GM12878 (cell line): ENCODE results near the gene SC5D. TPM values are rescaled to one million over a fixed set of nuclear protein-coding genes. Genes with fewer than 3 reads are reported as not detected.

Experiments used
- ATAC-seq: fragments of 200-7000 bp; cut with Tn5 transposase; 3 replicates; pipeline ENCODE4 v1.9.1; 2020; ENCODE audit warnings: mild to moderate bottlenecking, moderate library complexity
- BruUV-seq: library from RNA; stranded (reverse); fragments of 400-500 nt; replicated peaks from 2 replicates; lab custom pipeline; 2021; lab: Mats Ljungman, UMichigan
- CTCF ChIA-PET: fragments of 300-600 bp; sonication (Branson Sonifier 250); formaldehyde crosslinking; extraction: SDS; loops from one replicate; lab custom pipeline; 2021; ENCODE audit warnings: inconsistent platforms; lab: Yijun Ruan, JAX
- POLR2A ChIA-PET: fragments of 350-600 bp; formaldehyde crosslinking; extraction: SDS; loops from one replicate; lab custom pipeline; 2021; ENCODE audit warnings: inconsistent platforms; lab: Charles Lee
- RAD21 ChIA-PET: fragments of 300-600 bp; sonication (Branson Sonifier 250); formaldehyde crosslinking; loops from one replicate; lab custom pipeline; 2023; ENCODE audit warnings: antibody characterized with exemption; ENCODE audit not compliant: unreplicated experiment; lab: Charles Lee
- SMC1A ChIA-PET: fragments of 300-600 bp; sonication (Branson Sonifier 250); formaldehyde crosslinking; loops from one replicate; lab custom pipeline; 2023; ENCODE audit not compliant: unreplicated experiment, uncharacterized antibody; lab: Charles Lee
- DNase-seq: peaks from one replicate; pipeline ENCODE4 v3.0.0-alpha.2; 2011; ENCODE audit warnings: low read depth, low spot score
- FAIRE-seq: peaks from 3 replicates; lab custom pipeline; 2011; peaks lifted over from hg19 to GRCh38; lab: Jason Lieb, UNC
- H2AFZ ChIP-seq: 2 replicates; pipeline ENCODE4 v1.6.0; 2011; ENCODE audit warnings: low read depth, low read length, control low read depth; ENCODE audit not compliant: control insufficient read depth
- H3K27ac ChIP-seq: 2 replicates; pipeline ENCODE4 v1.5.1; 2011; ENCODE audit warnings: control low read depth; ENCODE audit not compliant: control insufficient read depth, insufficient read depth
- H3K27me3 ChIP-seq, 2 experiments: replicated peaks in 1 of 2; 2 replicates each; pipeline versions ENCODE4 v1.6.0 to v1.6.1; 2011; ENCODE audit warnings: low read length in 1 of 2; ENCODE audit not compliant: control insufficient read depth in 2 of 2, insufficient read depth in 2 of 2
- H3K36me3 ChIP-seq, 2 experiments: 2 replicates each; pipeline ENCODE4 v1.5.1; 2011; ENCODE audit warnings: low read length in 1 of 2; ENCODE audit not compliant: control insufficient read depth in 2 of 2, insufficient read depth in 2 of 2
- H3K4me1 ChIP-seq: 2 replicates; pipeline ENCODE4 v1.6.1; 2011; ENCODE audit warnings: mild to moderate bottlenecking, low read length, moderate library complexity, mixed read lengths; ENCODE audit not compliant: control insufficient read depth, insufficient read depth
- H3K4me2 ChIP-seq: 2 replicates; pipeline ENCODE4 v1.6.0; 2011; ENCODE audit warnings: control low read depth; ENCODE audit not compliant: control insufficient read depth, insufficient read depth
- H3K4me3 ChIP-seq: fragments of 200-600 bp; sonication (generic); 2 replicates; pipeline ENCODE4 v1.5.1; 2016
- H3K79me2 ChIP-seq: 2 replicates; pipeline ENCODE4 v1.6.0; 2011; ENCODE audit warnings: low read length; ENCODE audit not compliant: control insufficient read depth, insufficient read depth
- H3K9ac ChIP-seq: 2 replicates; pipeline ENCODE4 v1.8.0; 2011; ENCODE audit warnings: low read length, control low read depth, mixed read lengths; ENCODE audit not compliant: control insufficient read depth, insufficient read depth
- H3K9me3 ChIP-seq: replicated peaks from 3 replicates; pipeline ENCODE4 v1.5.1; 2011; ENCODE audit warnings: mild to moderate bottlenecking, low read length; ENCODE audit not compliant: control insufficient read depth, insufficient read depth
- H4K20me1 ChIP-seq: 2 replicates; pipeline ENCODE4 v1.6.0; 2011; ENCODE audit not compliant: control insufficient read depth, insufficient read depth
- FOXM1 ChIP-seq: IDR thresholded peaks from 2 replicates; pipeline ENCODE4 v1.6.1; 2012; ENCODE audit warnings: low read depth, mild to moderate bottlenecking, inconsistent platforms, low read length, moderate library complexity
- KAT2A ChIP-seq: conservative IDR thresholded peaks from 2 replicates; pipeline ENCODE4 v1.6.1; 2011; ENCODE audit warnings: low read depth, low read length; ENCODE audit not compliant: control insufficient read depth
- MEF2A ChIP-seq: IDR thresholded peaks from 2 replicates; pipeline ENCODE4 v1.6.1; 2011; ENCODE audit warnings: low read depth, mild to moderate bottlenecking, low read length, moderate library complexity; ENCODE audit not compliant: insufficient read depth
- STAT3 ChIP-seq: IDR thresholded peaks from 2 replicates; pipeline ENCODE4 v1.6.1; 2011; ENCODE audit warnings: low read depth, low read length, improper control_type of control experiment
- TAF1 ChIP-seq: IDR thresholded peaks from 2 replicates; pipeline ENCODE4 v1.6.1; 2011; ENCODE audit warnings: mild to moderate bottlenecking, low read depth, low read length, borderline replicate concordance
- TARDBP ChIP-seq: IDR thresholded peaks from 2 replicates; pipeline ENCODE4 v1.6.1; 2016; ENCODE audit warnings: borderline replicate concordance
- WGBS: methylation state at CpG from one replicate; pipeline ENCODE4 v1.1.6; 2016; ENCODE audit warnings: low lambda C conversion rate; ENCODE audit not compliant: insufficient replicate concordance, insufficient coverage; ENCODE audit errors: missing lambda C conversion rate; 5-methylcytosine and 5-hydroxymethylcytosine counted together
- in situ Hi-C: fragments of 300-500 bp; cut with MboI; formaldehyde crosslinking; loops from 9 replicates; pipeline ENCODE4 v1.14.3; 2018; ENCODE audit warnings: mixed read lengths
- intact Hi-C: fragments of 100-400 bp; cut with micrococcal nuclease; formaldehyde crosslinking; loops from one replicate; pipeline ENCODE4 v1.14.2; 2022; ENCODE audit not compliant: unreplicated experiment
- polyA plus RNA-seq, 11 experiments: library from polyadenylated mRNA; depleted of rRNA in 4 of 11; unstranded in 6 of 11; stranded (reverse) in 5 of 11; fragments of >200 nt; fragmentation: Nextera tagmentation in 4 of 11; fragmentation: Illumina TruSeq in 1 of 11; extraction: Ambion mirVana in 4 of 11; extraction: Trizol in 1 of 11; gene quantifications; 1 replicate in 1 of 11; 2 replicates in 10 of 11; pipeline versions ENCODE4 v1.2.1 to v1.2.3, GENCODE V29; 2011 to 2016; ENCODE audit warnings: inconsistent platforms in 2 of 11, missing spikeins in 2 of 11, low read depth in 1 of 11
- total RNA-seq, 4 experiments: library from RNA; depleted of rRNA in 3 of 4; stranded (reverse); fragments of >200 nt in 3 of 4; fragmentation: Illumina TruSeq in 1 of 4; extraction: Trizol in 1 of 4; gene quantifications; 2 replicates each; pipeline versions ENCODE4 v1.2.1 to v1.2.3, GENCODE V29; 2013 to 2021

The SC5D gene
- total and polyA plus RNA-seq, 10 of the 15 experiments (the other 5 are each of a cell fraction or from before 2014, with no cell fraction given), result 23.7 to 134 (median 30.8) TPM

DNA sequence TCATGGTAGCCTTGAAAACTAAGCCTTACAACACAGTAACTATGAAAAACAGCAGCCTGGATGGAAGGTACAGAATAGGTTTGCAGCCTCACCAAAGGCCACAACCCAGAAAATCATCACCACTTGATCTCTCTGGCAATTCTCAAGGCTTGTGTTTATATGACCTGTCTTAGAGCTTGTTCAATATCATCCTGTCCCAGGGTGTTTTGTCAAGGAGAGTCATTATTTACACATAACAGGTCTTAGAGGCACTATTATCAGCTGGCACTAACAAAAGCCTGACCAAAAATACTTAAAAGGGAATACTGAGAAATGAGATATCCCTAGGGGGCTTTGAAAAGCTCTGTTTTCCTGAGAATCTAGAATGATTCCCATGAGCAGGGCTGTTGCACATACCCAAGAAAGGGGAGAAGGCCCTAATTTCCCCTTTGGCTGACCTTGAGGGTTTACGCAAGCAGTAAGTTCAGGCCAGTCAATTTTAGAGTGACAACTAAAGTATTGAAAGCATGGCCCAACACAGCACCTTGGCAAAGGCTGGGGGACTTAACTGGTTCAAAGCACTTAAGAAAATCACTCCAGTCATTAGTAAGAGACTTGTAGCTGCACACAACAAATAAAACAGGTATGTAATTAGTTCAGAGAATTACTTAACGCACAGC, 7.9 kb downstream of the SC5D start:
- Histone ChIP-seq H3K9me3 (peaks cover 13% of the 10 kb centered on the region), H4K20me1 (no peaks in the 10 kb centered on the region; the same call in 1 of the 2 replicates), H3K4me2 (no peak overlapping the region), H3K4me1 (peaks cover 19% of the 10 kb centered on the region), H3K36me3 (peaks cover 0 to 1% of the 10 kb centered on the region in 2 experiments; a peak in 1 of 4 replicates), H3K79me2 (peaks cover 49% of the 10 kb centered on the region), H3K9ac (no peak overlapping the region), H3K27me3 (no peaks in the 10 kb centered on the region), H2AFZ (no peak overlapping the region), H3K27ac (peak overlapping the region; percentile 32; the same call in 1 of the 2 replicates), H3K4me3 (no peak overlapping the region; the same call in 1 of the 2 replicates)
- intact Hi-C loops, result no loop called here
- 97% methylated on average over 2 of the region's 2 CpGs for WGBS
- TF ChIP-seq STAT3, result no peak
- no TSS peak for BruUV-seq
- CTCF ChIA-PET, result interaction anchor here (0.6 to 1.3 kb wide), 4 partner anchors 18 to 77 kb away, joined by 4 read pairs; no protein-coding TSS in a partner anchor
- SMC1A ChIA-PET, result interaction anchor here (0.6 to 1.8 kb wide), 9 partner anchors 9 to 292 kb away, joined by 3 to 10 read pairs (median 4); no protein-coding TSS in a partner anchor
- DNase-seq (no peak), ATAC-seq (peak; percentile 40), FAIRE-seq (no peak)
- RAD21 ChIA-PET, result interaction anchor here (1.1 to 1.5 kb wide), 2 partner anchors 9 to 50 kb away, joined by 3 read pairs; no protein-coding TSS in a partner anchor
- POLR2A ChIA-PET, result interaction anchor here (2.2 kb wide), 1 partner anchor 8 kb away, joined by 14 read pairs; the partner anchor contains the start of gene SC5D
- in situ Hi-C loops, result no loop called here

DNA sequence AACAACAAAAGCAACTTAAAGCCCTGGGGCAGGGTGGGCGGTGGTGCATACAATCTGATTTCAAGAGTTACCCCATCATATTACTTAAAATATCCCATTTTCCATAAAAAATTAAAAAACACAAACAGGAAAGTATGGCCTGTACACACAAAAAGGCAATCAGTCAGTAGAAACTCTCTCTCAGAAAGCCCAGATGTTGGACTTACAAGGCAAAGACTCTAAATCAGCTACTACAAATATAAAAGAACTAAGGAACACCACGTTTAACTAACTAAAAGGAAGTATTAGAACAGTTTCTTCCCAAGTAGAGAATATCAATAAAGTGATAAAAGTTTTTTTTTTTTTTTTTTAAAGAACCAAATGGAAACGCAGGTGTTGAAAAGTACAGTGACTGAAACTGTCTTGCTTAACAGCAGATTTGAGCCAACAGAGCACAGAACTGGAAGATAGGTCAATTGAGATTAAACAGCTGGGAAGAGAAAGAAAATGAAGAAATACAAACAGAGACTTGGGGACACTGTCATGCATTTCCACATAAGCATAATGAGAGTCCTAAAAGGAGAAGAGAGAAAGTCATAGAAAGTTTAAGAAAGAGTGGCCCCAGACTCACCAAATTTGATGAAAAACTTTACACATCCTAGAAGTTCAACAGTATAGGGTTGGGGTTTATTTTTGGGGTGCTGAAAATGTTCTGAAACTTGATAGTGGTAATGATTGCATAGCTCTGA, 8.6 kb downstream of the SC5D start:
- no peak overlapping the region for H3K4me2 ChIP-seq
- H3K9me3 ChIP-seq, result peaks cover 13% of the 10 kb centered on the region
- ChIA-PET POLR2A (interaction anchor here (2.2 kb wide), 1 partner anchor 9 kb away, joined by 14 read pairs; the partner anchor contains the start of gene SC5D), RAD21 (interaction anchor here (1.5 kb wide), 1 partner anchor 8 kb away, joined by 3 read pairs; no protein-coding TSS in a partner anchor), CTCF (interaction anchor here (0.6 to 1.2 kb wide), 3 partner anchors 17 to 77 kb away, joined by 4 read pairs; no protein-coding TSS in a partner anchor), SMC1A (interaction anchor here (0.6 to 1.8 kb wide), 7 partner anchors 8 to 291 kb away, joined by 3 to 10 read pairs (median 4); no protein-coding TSS in a partner anchor)
- H3K4me3 ChIP-seq, result no peak overlapping the region
- intact Hi-C loops (no loop called here), in situ Hi-C loops (no loop called here)
- H3K4me1 ChIP-seq, result peaks cover 19% of the 10 kb centered on the region
- no peak overlapping the region for H2AFZ ChIP-seq
- H3K36me3 ChIP-seq, result peaks cover 1 to 2% of the 10 kb centered on the region in 2 experiments; a peak in 1 of 4 replicates
- no peak for TF ChIP-seq FOXM1
- no peak for TF ChIP-seq TARDBP
- no peak for TF ChIP-seq KAT2A
- 0 out of 2 replicates have a peak, but pooled peaks have one; percentile 3 for TF ChIP-seq MEF2A
- TF ChIP-seq TAF1, result no peak
- TF ChIP-seq STAT3, result no peak
- no peak overlapping the region for H3K27ac ChIP-seq
- FAIRE-seq (no peak), DNase-seq (no peak), ATAC-seq (peak; percentile 77)
- whole genome bisulfite sequencing, result 67% methylated on average over 3 of the region's 3 CpGs
- no peak overlapping the region for H3K9ac ChIP-seq
- H3K27me3 ChIP-seq, result no peaks in the 10 kb centered on the region
- peaks cover 44% of the 10 kb centered on the region for H3K79me2 ChIP-seq
- H4K20me1 ChIP-seq, result no peaks in the 10 kb centered on the region; the same call in 1 of the 2 replicates
- BruUV-seq, result no TSS peak
